NCI-H510A treated with DMSO at 0.1 percent for 48 hours (cell line): ENCODE data around the gene RALGDS.

Experiments used
- DNase-seq: peaks from one replicate; lab custom pipeline; 2025; lab: John Stamatoyannopoulos, UW

Gene RALGDS

GRCh38 chr9:133051281-133051900 lies 69.6 kb downstream of the RALGDS start:
- no peak for DNase-seq

GRCh38 chr9:133050781-133051180 lies 70.3 kb downstream of the RALGDS start:
- peak; percentile 88 for DNase-seq

GRCh38 chr9:133050142-133050541 lies 70.9 kb downstream of the RALGDS start:
- DNase-seq: no peak

- no peak for DNase-seq
Observed at GRCh38 chr9:133049043-133049442, 72.0 kb downstream of the RALGDS start.

GRCh38 chr9:133048595-133048994 lies 72.4 kb downstream of the RALGDS start:
- peak; percentile 42 for DNase-seq
